ENCODE data around the gene ZNF420. TPM values are rescaled to one million over a fixed set of nuclear protein-coding genes. Genes with fewer than 3 reads are reported as not detected.

The ZNF420 gene
- total RNA-seq, 1 experiment from 2014 or later: 3.2 TPM

GRCh38 chr19:37148214-37148613, 70.0 kb downstream of the ZNF420 start:
- no peaks in the 10 kb centered on the region for H3K36me3 ChIP-seq (ENCODE audit: control insufficient read depth, insufficient read depth, low read length)
- Mint-ChIP-seq H3K36me3 (ENCODE audit: insufficient read depth, unreplicated experiment) (no peaks in the 10 kb centered on the region), H3K9me3 (ENCODE audit: unreplicated experiment) (peaks cover 55% of the 10 kb centered on the region), H3K4me1 (ENCODE audit: low read depth, unreplicated experiment) (no peaks in the 10 kb centered on the region), H3K27me3 (ENCODE audit: insufficient read depth, unreplicated experiment) (no peaks in the 10 kb centered on the region), H3K27ac (ENCODE audit: unreplicated experiment) (no peak overlapping the region), H3K4me3 (ENCODE audit: unreplicated experiment) (no peak overlapping the region)
- no TSS peak for BruUV-seq (replicated peaks)
- H3K9me3 ChIP-seq: peaks cover 12% of the 10 kb centered on the region; the same call in 1 of the 2 replicates
- ChIA-PET POLR2A (no interaction called here), CTCF (no interaction called here)
- H3K4me3 ChIP-seq (ENCODE audit: low read depth, low read length): no peak overlapping the region
- no peak for TF ChIP-seq CTCF (IDR thresholded peaks at IDR 0.05; ENCODE audit: insufficient read depth in 1 of 2, low read depth in 1 of 2, low read length in 1 of 2, severe bottlenecking in 1 of 2, unreplicated experiment in 1 of 2)
- no peaks in the 10 kb centered on the region for H3K4me1 ChIP-seq
- DNase-seq: no peak
- no peaks in the 10 kb centered on the region for H3K27me3 ChIP-seq (replicated peaks; ENCODE audit: control insufficient read depth, insufficient read depth, low read length)
- intact Hi-C loops (cut with micrococcal nuclease; ENCODE audit: unreplicated experiment): no loop called here

GRCh38 chr19:37160153-37160552, 81.9 kb downstream of the ZNF420 start:
- Mint-ChIP-seq H3K27me3 (ENCODE audit: insufficient read depth, unreplicated experiment) (no peaks in the 10 kb centered on the region), H3K4me1 (ENCODE audit: low read depth, unreplicated experiment) (no peaks in the 10 kb centered on the region), H3K4me3 (ENCODE audit: unreplicated experiment) (no peak overlapping the region), H3K27ac (ENCODE audit: unreplicated experiment) (no peak overlapping the region), H3K9me3 (ENCODE audit: unreplicated experiment) (peaks cover 84% of the 10 kb centered on the region), H3K36me3 (ENCODE audit: insufficient read depth, unreplicated experiment) (peaks cover 17% of the 10 kb centered on the region)
- no peak for DNase-seq
- TF ChIP-seq CTCF (IDR thresholded peaks at IDR 0.05; ENCODE audit: insufficient read depth in 1 of 2, low read depth in 1 of 2, low read length in 1 of 2, severe bottlenecking in 1 of 2, unreplicated experiment in 1 of 2): no peak
- Histone ChIP-seq H3K4me1 (no peaks in the 10 kb centered on the region), H3K27me3 (replicated peaks; ENCODE audit: control insufficient read depth, insufficient read depth, low read length) (no peaks in the 10 kb centered on the region), H3K36me3 (ENCODE audit: control insufficient read depth, insufficient read depth, low read length) (no peaks in the 10 kb centered on the region; the same call in 1 of the 2 replicates), H3K4me3 (ENCODE audit: low read depth, low read length) (no peak overlapping the region), H3K9me3 (peaks cover 19% of the 10 kb centered on the region)
- CTCF ChIA-PET: no interaction called here
- intact Hi-C loops (cut with micrococcal nuclease; ENCODE audit: unreplicated experiment): no loop called here
- POLR2A ChIA-PET: no interaction called here
- no TSS peak for BruUV-seq (replicated peaks)

GRCh38 chr19:37165635-37166034, 87.4 kb downstream of the ZNF420 start:
- ChIA-PET POLR2A (no interaction called here), CTCF (no interaction called here)
- Mint-ChIP-seq H3K27ac (ENCODE audit: unreplicated experiment) (no peak overlapping the region), H3K4me1 (ENCODE audit: low read depth, unreplicated experiment) (no peaks in the 10 kb centered on the region), H3K9me3 (ENCODE audit: unreplicated experiment) (peaks cover 60% of the 10 kb centered on the region), H3K27me3 (ENCODE audit: insufficient read depth, unreplicated experiment) (no peaks in the 10 kb centered on the region), H3K36me3 (ENCODE audit: insufficient read depth, unreplicated experiment) (peaks cover 15% of the 10 kb centered on the region), H3K4me3 (ENCODE audit: unreplicated experiment) (no peak overlapping the region)
- DNase-seq: no peak
- Histone ChIP-seq H3K9me3 (peaks cover 14% of the 10 kb centered on the region), H3K27me3 (replicated peaks; ENCODE audit: control insufficient read depth, insufficient read depth, low read length) (no peaks in the 10 kb centered on the region), H3K4me3 (ENCODE audit: low read depth, low read length) (no peak overlapping the region), H3K4me1 (no peaks in the 10 kb centered on the region), H3K36me3 (ENCODE audit: control insufficient read depth, insufficient read depth, low read length) (no peaks in the 10 kb centered on the region; the same call in 1 of the 2 replicates)
- no peak for TF ChIP-seq CTCF (IDR thresholded peaks at IDR 0.05; ENCODE audit: insufficient read depth in 1 of 2, low read depth in 1 of 2, low read length in 1 of 2, severe bottlenecking in 1 of 2, unreplicated experiment in 1 of 2)
- intact Hi-C loops (cut with micrococcal nuclease; ENCODE audit: unreplicated experiment): no loop called here
- no TSS peak for BruUV-seq (replicated peaks)
